ENCODE results near the gene SEC11A.
A peak's percentile ranks its signal among the peaks of the same experiment; 100 is the strongest.

The SEC11A gene

GRCh38 chr15:84659904-84660781 is 55.8 kb downstream of the SEC11A start:
- TF ChIP-seq, protein P1, sequence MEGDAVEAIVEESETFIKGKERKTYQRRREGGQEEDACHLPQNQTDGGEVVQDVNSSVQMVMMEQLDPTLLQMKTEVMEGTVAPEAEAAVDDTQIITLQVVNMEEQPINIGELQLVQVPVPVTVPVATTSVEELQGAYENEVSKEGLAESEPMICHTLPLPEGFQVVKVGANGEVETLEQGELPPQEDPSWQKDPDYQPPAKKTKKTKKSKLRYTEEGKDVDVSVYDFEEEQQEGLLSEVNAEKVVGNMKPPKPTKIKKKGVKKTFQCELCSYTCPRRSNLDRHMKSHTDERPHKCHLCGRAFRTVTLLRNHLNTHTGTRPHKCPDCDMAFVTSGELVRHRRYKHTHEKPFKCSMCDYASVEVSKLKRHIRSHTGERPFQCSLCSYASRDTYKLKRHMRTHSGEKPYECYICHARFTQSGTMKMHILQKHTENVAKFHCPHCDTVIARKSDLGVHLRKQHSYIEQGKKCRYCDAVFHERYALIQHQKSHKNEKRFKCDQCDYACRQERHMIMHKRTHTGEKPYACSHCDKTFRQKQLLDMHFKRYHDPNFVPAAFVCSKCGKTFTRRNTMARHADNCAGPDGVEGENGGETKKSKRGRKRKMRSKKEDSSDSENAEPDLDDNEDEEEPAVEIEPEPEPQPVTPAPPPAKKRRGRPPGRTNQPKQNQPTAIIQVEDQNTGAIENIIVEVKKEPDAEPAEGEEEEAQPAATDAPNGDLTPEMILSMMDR (IDR thresholded peaks at IDR 0.05): no peak

GRCh38 chr15:84658788-84659411 is 57.0 kb downstream of the SEC11A start:
- TF ChIP-seq, protein P1 (IDR thresholded peaks at IDR 0.05): no peak

- TF ChIP-seq, protein P1 (IDR thresholded peaks at IDR 0.05): peak; percentile 32
Measured at GRCh38 chr15:84658080-84658787, 57.7 kb downstream of the SEC11A start, which contains the start of gene NMB. Gene NMB (minus strand): TSS chr15:84658199. CDS start chr15:84658152, 47 bp downstream.

DNA sequence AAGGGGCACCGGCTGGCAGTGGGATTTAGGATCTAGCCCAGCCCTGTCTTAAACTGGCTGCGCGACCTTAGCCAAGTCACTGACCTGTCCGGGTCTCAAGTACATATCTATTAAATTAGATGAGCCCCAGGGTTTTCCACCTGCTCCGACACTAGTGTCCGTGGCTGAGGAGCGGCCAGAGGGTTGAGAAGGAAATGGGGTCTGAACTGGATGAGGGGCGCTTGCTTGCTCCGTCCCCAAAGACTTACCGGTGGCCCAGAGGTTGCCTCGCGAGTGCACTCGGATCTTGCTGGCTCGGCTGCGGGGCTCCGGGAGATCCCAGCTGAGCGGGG is 58.2 kb downstream of the SEC11A start:
- TF ChIP-seq, protein P1 (IDR thresholded peaks at IDR 0.05): no peak

GRCh38 chr15:84656972-84657371 is 59.0 kb downstream of the SEC11A start:
- TF ChIP-seq, protein P1 (IDR thresholded peaks at IDR 0.05): no peak

DNA sequence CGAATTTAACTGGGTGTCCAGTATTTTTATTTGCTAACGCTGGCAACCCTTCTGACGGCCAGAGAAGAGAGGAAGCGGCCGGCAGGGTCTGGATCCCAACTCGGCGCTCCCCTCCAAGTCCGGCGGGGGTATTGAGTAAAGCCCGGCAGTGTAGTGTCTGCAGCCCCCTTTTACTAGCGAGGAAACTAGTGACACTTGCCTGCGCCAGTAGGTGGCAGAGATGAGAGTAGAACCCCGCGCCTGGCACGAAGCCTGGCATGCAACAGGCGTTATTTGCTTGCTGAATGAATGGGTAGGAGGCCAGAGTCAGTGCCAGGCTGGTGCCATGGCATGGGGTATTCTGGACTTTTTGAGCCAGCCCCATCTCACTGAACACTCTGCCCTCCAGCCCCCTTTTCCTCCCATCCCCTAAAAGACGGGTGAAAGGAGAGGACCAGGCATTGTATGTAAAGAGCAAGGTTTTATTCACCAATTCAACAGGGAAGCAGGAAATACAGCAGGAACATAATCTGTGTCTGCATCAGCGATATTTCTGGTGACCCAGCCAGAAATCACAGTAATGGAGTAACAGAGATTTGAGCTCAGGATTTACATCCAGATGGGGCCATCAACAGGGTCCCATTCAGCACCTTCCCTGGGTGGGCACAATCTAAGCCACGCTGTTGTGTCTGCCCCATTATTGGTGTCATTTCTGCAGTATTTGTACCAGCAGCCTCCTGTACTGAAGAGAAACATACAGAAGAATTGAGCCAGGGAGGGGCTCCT is 61.1 kb downstream of the SEC11A start:
- TF ChIP-seq, protein P1 (IDR thresholded peaks at IDR 0.05): peak; percentile 78

Measured in LNCAP (cell line).